Effector memory CD4-positive, alpha-beta T cell (primary cell): ENCODE results near the gene ZNF544.

Source experiments
- DNase-seq, 3 donors: peaks; one replicate each; pipeline ENCODE4 v3.0.0-alpha.2; 2020
- H3K27ac ChIP-seq: 2 replicates; pipeline ENCODE4 v1.7.0; 2013; ENCODE audit warnings: mild to moderate bottlenecking, low read length, moderate library complexity; ENCODE audit not compliant: insufficient read depth, poor library complexity, severe bottlenecking
- H3K27me3 ChIP-seq: replicated peaks from 2 replicates; pipeline ENCODE4 v1.7.0; 2013; ENCODE audit warnings: mild to moderate bottlenecking, low read length; ENCODE audit not compliant: insufficient read depth, control insufficient read depth, poor library complexity, severe bottlenecking
- H3K36me3 ChIP-seq: 2 replicates; pipeline ENCODE4 v1.7.0; 2013; ENCODE audit warnings: mild to moderate bottlenecking, low read length, moderate library complexity; ENCODE audit not compliant: control insufficient read depth, insufficient read depth
- H3K4me1 ChIP-seq: 2 replicates; pipeline ENCODE4 v1.7.0; 2013; ENCODE audit warnings: low read length, mild to moderate bottlenecking; ENCODE audit not compliant: control insufficient read depth, insufficient read depth, poor library complexity, severe bottlenecking
- H3K4me3 ChIP-seq: 2 replicates; pipeline ENCODE4 v1.7.0; 2013; ENCODE audit warnings: low read length, low read depth, mild to moderate bottlenecking; ENCODE audit not compliant: insufficient read depth, poor library complexity, severe bottlenecking
- H3K9me3 ChIP-seq: 2 replicates; pipeline ENCODE4 v1.7.0; 2013; ENCODE audit warnings: mild to moderate bottlenecking, low read length, moderate library complexity; ENCODE audit not compliant: control insufficient read depth

The ZNF544 gene

DNA sequence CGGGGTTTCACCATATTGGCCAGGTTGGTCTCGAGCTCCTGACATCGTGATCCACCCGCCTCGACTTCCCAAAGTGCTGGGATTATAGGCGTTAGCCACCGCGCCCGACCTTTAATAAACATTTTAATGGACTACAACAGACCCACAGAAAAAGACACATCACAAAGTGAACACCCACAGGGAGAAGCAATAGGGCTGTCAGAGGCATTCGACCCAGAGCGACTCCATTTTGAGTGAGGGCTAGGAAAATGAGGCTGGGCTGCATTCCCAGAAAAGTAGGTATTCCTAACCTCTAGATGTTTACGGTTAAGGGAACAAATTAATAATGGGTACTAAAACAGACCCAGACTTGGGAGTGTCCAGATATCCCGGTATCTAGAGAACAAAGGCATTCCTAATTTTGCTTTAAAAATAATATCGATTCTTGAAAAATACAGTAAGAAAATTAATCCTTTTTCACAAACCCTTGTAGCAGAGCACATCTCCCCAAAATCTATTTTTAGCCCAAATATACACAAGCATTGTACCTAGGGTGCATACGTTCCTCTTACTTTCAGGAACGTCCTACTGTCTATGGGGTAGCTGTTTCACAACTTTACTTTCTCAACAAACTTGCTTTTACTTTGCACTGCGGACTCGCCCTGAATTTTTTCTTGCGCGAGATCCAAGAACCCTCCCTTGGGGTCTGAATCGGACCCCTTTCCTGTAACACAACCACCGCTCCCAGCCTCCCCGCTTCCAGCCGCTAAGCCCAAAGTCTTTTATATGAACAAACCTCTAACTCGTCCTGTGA is 49.2 kb downstream of the ZNF544 start:
- H3K36me3 ChIP-seq: peaks cover 16% of the 10 kb centered on the region
- H3K27me3 ChIP-seq: no peaks in the 10 kb centered on the region
- peaks cover 7% of the 10 kb centered on the region for H3K9me3 ChIP-seq
- H3K27ac ChIP-seq: peak overlapping the region; percentile 69
- peak overlapping the region; percentile 95 for H3K4me3 ChIP-seq
- DNase-seq: no peak
- peaks cover 6% of the 10 kb centered on the region for H3K4me1 ChIP-seq

- peak within 1 kb of the TSS; percentile 69 for H3K27ac ChIP-seq
- peaks cover 6% of the 10 kb centered on the region for H3K4me1 ChIP-seq
- H3K4me3 ChIP-seq: peak within 1 kb of the TSS; percentile 95
- peaks cover 7% of the 10 kb centered on the region for H3K9me3 ChIP-seq
- DNase-seq: peak; percentile 91 to 96 (median 95)
- peaks cover 16% of the 10 kb centered on the region for H3K36me3 ChIP-seq
- H3K27me3 ChIP-seq: no peaks in the 10 kb centered on the region
Observed at GRCh38 chr19:58278541-58279041, 49.9 kb downstream of the ZNF544 start, which contains the start of gene ZNF8. Gene ZNF8 (plus strand): TSS chr19:58278955. CDS start chr19:58279082, 127 bp downstream.

- H3K36me3 ChIP-seq: peaks cover 13% of the 10 kb centered on the region
- peak overlapping the region; percentile 69 for H3K27ac ChIP-seq
- H3K4me3 ChIP-seq: peak overlapping the region; percentile 95
- H3K4me1 ChIP-seq: peaks cover 6% of the 10 kb centered on the region
- H3K27me3 ChIP-seq: no peaks in the 10 kb centered on the region
- H3K9me3 ChIP-seq: peaks cover 7% of the 10 kb centered on the region
- peak; percentile 4 to 32 (median 5) for DNase-seq
Observed at GRCh38 chr19:58279042-58279924, 50.6 kb downstream of the ZNF544 start.

- no peak for DNase-seq
- H3K27ac ChIP-seq: no peak overlapping the region
- peaks cover 7% of the 10 kb centered on the region for H3K36me3 ChIP-seq
- no peak overlapping the region for H3K4me3 ChIP-seq
- H3K4me1 ChIP-seq: peaks cover 6% of the 10 kb centered on the region
- no peaks in the 10 kb centered on the region for H3K27me3 ChIP-seq
- H3K9me3 ChIP-seq: peaks cover 3% of the 10 kb centered on the region
Observed at GRCh38 chr19:58279925-58280316, 51.2 kb downstream of the ZNF544 start.

DNA sequence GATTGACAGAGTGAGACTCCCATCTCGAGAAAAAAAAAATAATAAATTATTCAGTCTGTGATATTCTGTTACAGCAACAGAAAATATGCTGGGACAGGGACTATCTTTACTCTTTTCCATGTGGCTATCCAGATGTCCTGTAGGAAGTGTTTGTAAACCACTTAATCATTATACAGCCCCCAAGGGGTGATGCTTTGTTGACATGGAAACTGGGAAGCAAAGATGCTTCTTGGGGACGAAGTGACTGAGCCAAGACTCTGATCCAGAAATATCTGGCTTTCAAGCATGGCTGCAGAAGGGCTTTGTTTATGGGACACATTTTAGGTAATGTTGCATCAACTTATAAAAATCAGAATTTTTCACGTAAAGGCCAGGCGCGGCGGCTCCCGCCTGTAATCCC is 55.5 kb downstream of the ZNF544 start:
- Histone ChIP-seq H3K4me1 (peaks cover 6% of the 10 kb centered on the region), H3K9me3 (no peaks in the 10 kb centered on the region), H3K36me3 (peaks cover 31% of the 10 kb centered on the region), H3K27me3 (no peaks in the 10 kb centered on the region), H3K27ac (no peak overlapping the region), H3K4me3 (no peak overlapping the region)
- no peak for DNase-seq

GRCh38 chr19:58291943-58292342 is 63.2 kb downstream of the ZNF544 start:
- H3K36me3 ChIP-seq: peaks cover 60% of the 10 kb centered on the region
- H3K9me3 ChIP-seq: peaks cover 12% of the 10 kb centered on the region

DNA sequence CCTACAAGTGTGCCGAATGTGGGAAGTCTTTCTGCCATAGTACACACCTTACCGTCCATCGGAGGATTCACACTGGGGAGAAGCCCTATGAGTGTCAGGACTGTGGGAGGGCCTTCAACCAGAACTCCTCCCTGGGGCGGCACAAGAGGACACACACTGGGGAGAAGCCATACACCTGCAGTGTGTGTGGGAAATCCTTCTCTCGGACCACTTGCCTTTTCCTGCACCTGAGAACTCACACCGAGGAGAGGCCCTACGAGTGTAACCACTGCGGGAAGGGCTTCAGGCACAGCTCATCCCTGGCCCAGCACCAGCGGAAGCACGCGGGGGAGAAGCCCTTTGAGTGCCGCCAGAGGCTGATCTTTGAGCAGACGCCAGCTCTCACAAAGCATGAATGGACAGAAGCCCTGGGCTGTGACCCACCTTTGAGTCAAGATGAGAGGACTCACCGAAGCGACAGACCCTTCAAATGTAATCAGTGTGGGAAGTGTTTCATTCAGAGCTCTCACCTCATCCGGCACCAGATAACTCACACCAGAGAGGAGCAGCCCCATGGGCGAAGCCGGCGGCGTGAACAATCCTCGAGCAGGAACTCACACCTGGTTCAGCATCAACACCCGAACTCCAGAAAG is 66.1 kb downstream of the ZNF544 start:
- Histone ChIP-seq H3K4me1 (no peaks in the 10 kb centered on the region), H3K4me3 (no peak overlapping the region), H3K27me3 (no peaks in the 10 kb centered on the region), H3K27ac (no peak overlapping the region), H3K36me3 (peaks cover 46% of the 10 kb centered on the region), H3K9me3 (peaks cover 12% of the 10 kb centered on the region)
- DNase-seq: no peak

More at GRCh38 chr19:58291943-58292342, 63.2 kb downstream of the ZNF544 start:
- H3K4me3 ChIP-seq: no peak overlapping the region
- no peak overlapping the region for H3K27ac ChIP-seq
- no peak for DNase-seq
- no peaks in the 10 kb centered on the region for H3K4me1 ChIP-seq
- no peaks in the 10 kb centered on the region for H3K27me3 ChIP-seq

- H3K4me3 ChIP-seq: no peak overlapping the region
- peaks cover 12% of the 10 kb centered on the region for H3K9me3 ChIP-seq
- peaks cover 43% of the 10 kb centered on the region for H3K36me3 ChIP-seq
- no peaks in the 10 kb centered on the region for H3K4me1 ChIP-seq
- H3K27ac ChIP-seq: no peak overlapping the region
- no peaks in the 10 kb centered on the region for H3K27me3 ChIP-seq
- DNase-seq: no peak
Observed at GRCh38 chr19:58296104-58296503, 67.4 kb downstream of the ZNF544 start.

- no peaks in the 10 kb centered on the region for H3K9me3 ChIP-seq
- H3K27ac ChIP-seq: no peak overlapping the region
- no peak overlapping the region for H3K4me3 ChIP-seq
- H3K27me3 ChIP-seq: no peaks in the 10 kb centered on the region
- H3K36me3 ChIP-seq: peaks cover 4% of the 10 kb centered on the region
- DNase-seq: no peak
- H3K4me1 ChIP-seq: no peaks in the 10 kb centered on the region
Observed at GRCh38 chr19:58300620-58301019, 71.9 kb downstream of the ZNF544 start.
